ENCODE results near the gene LRCH1. TPM values are rescaled to one million over a fixed set of nuclear protein-coding genes. Genes with fewer than 3 reads are reported as not detected.

LRCH1 gene
- total RNA-seq, 6 experiments from 2014 or later = 11.3 to 13.9 (median 12.5) TPM

DNA sequence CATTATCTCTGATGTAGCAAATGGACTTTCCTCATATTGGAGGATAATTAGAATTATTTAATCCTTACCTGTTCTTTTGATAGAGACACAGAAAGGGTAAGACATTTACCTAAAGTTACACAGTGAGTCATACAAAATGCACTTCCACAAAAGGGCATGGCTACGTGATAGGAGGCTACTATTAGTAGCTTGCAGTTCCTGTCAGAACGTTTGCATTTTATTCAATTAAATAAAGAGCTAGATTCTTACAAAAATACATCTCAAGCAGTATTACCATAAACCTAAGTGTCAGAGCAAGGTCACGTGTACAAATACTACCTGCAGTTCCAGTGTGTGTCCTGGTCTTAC lies 123.4 kb downstream of the LRCH1 start:
- no peak for DNase-seq
- Mint-ChIP-seq H3K9me3 (no peaks in the 10 kb centered on the region), H3K27ac (no peak overlapping the region), H3K27me3 (ENCODE audit: insufficient read depth) (no peaks in the 10 kb centered on the region), H3K4me3 (no peak overlapping the region), H3K4me1 (ENCODE audit: low read depth) (no peaks in the 10 kb centered on the region), H3K36me3 (ENCODE audit: low read depth) (peaks cover 6% of the 10 kb centered on the region)
- TF ChIP-seq, protein P1, sequence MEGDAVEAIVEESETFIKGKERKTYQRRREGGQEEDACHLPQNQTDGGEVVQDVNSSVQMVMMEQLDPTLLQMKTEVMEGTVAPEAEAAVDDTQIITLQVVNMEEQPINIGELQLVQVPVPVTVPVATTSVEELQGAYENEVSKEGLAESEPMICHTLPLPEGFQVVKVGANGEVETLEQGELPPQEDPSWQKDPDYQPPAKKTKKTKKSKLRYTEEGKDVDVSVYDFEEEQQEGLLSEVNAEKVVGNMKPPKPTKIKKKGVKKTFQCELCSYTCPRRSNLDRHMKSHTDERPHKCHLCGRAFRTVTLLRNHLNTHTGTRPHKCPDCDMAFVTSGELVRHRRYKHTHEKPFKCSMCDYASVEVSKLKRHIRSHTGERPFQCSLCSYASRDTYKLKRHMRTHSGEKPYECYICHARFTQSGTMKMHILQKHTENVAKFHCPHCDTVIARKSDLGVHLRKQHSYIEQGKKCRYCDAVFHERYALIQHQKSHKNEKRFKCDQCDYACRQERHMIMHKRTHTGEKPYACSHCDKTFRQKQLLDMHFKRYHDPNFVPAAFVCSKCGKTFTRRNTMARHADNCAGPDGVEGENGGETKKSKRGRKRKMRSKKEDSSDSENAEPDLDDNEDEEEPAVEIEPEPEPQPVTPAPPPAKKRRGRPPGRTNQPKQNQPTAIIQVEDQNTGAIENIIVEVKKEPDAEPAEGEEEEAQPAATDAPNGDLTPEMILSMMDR (IDR thresholded peaks at IDR 0.05) = no peak

DNA sequence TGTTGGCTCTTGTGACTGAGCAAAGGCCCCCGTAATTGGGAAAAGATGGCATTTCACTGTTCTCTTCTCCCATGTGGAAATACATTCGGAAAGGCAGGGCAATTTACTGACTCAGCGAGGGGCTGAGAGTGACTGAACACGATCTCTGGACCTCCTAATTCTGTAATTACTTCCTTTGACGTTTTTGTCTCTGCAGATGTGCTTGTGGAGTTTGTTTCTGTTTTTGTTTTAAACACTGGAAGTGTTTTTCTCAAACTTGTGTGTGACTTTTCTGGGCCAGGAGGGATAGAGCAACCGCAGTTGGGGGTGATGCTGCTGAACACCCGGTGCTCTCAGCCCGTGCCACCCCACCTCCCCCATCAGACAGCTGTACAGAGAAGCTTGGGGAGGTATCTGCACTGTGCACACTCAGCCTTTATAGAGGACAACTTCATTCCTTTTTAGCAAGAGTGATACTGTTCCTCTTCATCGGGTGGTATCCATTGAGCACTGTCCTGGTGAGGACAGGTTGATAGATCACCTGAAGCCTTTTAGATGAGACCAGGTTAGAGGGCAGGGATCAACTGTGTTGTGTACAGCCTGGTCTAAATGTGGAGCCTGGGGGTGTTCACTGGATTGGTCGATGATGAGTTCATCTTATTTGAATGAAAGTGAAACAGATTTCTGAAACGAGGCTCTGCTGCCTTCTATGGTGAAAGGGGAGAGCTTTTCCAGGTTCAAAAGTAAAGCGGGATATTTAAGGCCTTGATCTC lies 126.6 kb downstream of the LRCH1 start:
- DNase-seq = peak; percentile 70
- H3K4me1 Mint-ChIP-seq (ENCODE audit: low read depth) = peaks cover 17% of the 10 kb centered on the region
- no peaks in the 10 kb centered on the region for H3K27me3 Mint-ChIP-seq (ENCODE audit: insufficient read depth)
- no peak overlapping the region for H3K4me3 Mint-ChIP-seq
- no peaks in the 10 kb centered on the region for H3K9me3 Mint-ChIP-seq
- H3K27ac Mint-ChIP-seq = no peak overlapping the region
- TF ChIP-seq, protein P1 (IDR thresholded peaks at IDR 0.05) = peak; percentile 17; the same call in 1 of the 2 replicates
- H3K36me3 Mint-ChIP-seq (ENCODE audit: low read depth) = peaks cover 3% of the 10 kb centered on the region; the same call in 1 of the 2 replicates

DNA sequence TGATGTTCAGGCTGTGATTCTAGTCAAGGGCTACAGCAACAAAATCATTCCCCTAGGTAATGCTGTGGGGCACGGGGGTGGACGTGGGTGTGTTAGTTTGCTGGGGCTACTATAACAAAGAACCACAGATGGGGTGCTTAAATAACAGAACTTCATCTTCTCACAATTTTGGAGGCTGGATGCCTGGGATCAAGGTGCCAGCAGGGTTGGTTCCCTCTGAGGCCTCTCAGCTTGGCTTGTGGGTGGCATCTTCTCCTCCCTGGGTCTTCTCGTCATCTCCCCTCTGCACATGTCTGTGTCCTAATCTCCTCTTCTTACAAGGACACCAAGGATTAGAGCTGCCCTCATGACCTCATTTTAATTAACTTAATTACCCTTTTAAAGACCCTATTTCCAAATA lies 129.0 kb downstream of the LRCH1 start:
- Mint-ChIP-seq H3K4me3 (no peak overlapping the region), H3K9me3 (no peaks in the 10 kb centered on the region), H3K27me3 (ENCODE audit: insufficient read depth) (peaks cover 2% of the 10 kb centered on the region; the same call in 1 of the 2 replicates), H3K27ac (no peak overlapping the region), H3K4me1 (ENCODE audit: low read depth) (peaks cover 36% of the 10 kb centered on the region), H3K36me3 (ENCODE audit: low read depth) (peaks cover 7% of the 10 kb centered on the region; the same call in 1 of the 2 replicates)
- TF ChIP-seq, protein P1 (IDR thresholded peaks at IDR 0.05) = no peak
- DNase-seq = no peak

DNA sequence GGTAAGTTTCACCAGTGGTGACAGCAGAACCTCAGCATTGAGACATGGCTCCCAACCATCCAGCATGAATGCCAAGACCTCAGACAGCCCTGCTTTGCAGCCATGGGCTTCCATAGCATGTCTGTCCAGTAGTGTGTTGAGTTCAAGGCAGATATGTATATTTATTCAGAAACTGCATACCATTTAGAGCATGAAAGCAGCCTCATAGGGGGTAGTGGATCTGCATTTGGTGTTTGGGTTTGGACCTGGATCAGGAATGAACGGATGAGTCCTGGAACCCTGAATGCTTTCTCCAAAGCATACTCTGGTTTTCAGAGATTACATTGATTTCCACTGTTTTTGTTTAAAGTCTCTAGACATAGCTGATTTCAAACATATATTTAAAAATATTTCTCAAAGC lies 129.7 kb downstream of the LRCH1 start:
- DNase-seq = no peak
- no peak overlapping the region for H3K27ac Mint-ChIP-seq
- no peak overlapping the region for H3K4me3 Mint-ChIP-seq
- peaks cover 2% of the 10 kb centered on the region; the same call in 1 of the 2 replicates for H3K27me3 Mint-ChIP-seq (ENCODE audit: insufficient read depth)
- no peaks in the 10 kb centered on the region for H3K9me3 Mint-ChIP-seq
- H3K36me3 Mint-ChIP-seq (ENCODE audit: low read depth) = peaks cover 7% of the 10 kb centered on the region; the same call in 1 of the 2 replicates
- TF ChIP-seq, protein P1 (IDR thresholded peaks at IDR 0.05) = no peak
- peaks cover 39% of the 10 kb centered on the region for H3K4me1 Mint-ChIP-seq (ENCODE audit: low read depth)

DNA sequence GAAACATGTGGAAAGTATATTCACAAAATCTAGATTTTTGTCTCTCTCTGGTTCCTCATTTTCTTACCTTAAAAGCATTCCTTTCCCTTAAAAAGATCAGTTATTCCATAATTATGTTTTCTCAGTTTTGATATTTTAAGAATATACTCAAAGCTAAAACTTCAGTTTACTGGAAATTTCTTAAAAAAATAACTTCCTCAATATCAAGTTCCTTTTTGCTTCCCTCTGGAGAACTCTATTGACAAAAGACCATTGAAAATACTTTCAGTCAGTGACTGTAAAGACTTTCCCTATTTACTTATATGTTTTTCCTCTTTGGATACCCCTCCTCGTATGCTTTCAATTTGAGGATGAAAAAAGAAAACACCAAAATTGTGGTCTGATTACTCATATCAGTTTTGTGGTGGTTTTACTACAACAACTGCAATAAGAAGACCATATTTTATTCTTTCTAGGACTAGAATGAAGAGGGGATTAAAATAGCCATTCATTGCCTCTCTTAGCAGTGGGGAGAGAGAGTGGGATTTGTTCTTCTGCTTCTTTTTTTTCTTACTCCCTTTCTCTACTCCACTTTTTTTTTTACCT lies 130.8 kb downstream of the LRCH1 start:
- H3K27ac Mint-ChIP-seq = peak overlapping the region; percentile 2; the same call in 1 of the 2 replicates
- TF ChIP-seq, protein P1 (IDR thresholded peaks at IDR 0.05) = no peak
- H3K9me3 Mint-ChIP-seq = no peaks in the 10 kb centered on the region
- peaks cover 43% of the 10 kb centered on the region for H3K4me1 Mint-ChIP-seq (ENCODE audit: low read depth)
- H3K4me3 Mint-ChIP-seq = peak overlapping the region; percentile 4; the same call in 1 of the 2 replicates
- DNase-seq = no peak
- H3K27me3 Mint-ChIP-seq (ENCODE audit: insufficient read depth) = peaks cover 2% of the 10 kb centered on the region; the same call in 1 of the 2 replicates
- peaks cover 7% of the 10 kb centered on the region; the same call in 1 of the 2 replicates for H3K36me3 Mint-ChIP-seq (ENCODE audit: low read depth)
